ENCODE data around the gene SKOR1. TPM values are rescaled to one million over a fixed set of nuclear protein-coding genes. Genes with fewer than 3 reads are reported as not detected.
A peak's percentile ranks its signal among the peaks of the same experiment; 100 is the strongest.

SKOR1 gene
- total RNA-seq, 1 donor from 2014 or later = under 0.01 TPM

DNA sequence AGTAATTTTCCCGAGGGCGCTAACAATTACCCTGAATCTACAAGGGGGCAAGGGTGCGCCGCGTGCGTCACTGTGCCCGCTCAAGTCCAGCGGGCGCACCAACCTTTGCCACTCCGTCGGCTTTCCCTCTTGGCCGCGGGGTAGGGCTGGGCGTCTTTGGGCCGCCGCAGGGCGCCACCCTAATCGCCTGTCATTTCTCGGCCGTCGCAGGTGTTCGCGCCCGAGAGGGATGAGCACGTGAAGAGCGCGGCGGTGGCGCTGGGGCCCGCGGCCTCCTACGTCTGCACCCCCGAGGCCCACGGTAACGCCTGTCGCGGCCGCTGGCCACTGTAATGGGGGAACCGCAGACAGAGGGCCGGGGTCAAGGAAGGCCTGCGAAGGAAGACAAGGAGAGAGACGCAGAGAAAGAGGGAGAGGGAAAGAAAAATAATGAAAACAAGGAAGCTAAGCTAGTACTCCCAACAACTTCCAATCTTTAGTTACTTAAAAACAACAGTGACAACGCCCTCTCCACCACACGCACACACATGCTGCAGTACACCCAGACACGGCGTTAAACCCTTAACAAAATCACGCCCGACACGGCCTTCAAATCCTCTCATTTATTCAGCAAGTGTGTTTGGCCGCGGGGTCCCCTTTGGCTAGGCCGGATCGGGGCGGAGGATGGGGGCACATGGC is 3.8 kb downstream of the SKOR1 start:
- H3K36me3 ChIP-seq (ENCODE audit: control insufficient read depth in 3 of 3, insufficient read depth in 3 of 3, low read length in 3 of 3) = no peaks in the 10 kb centered on the region
- H3K4me1 ChIP-seq (ENCODE audit: control insufficient read depth in 3 of 3, insufficient read depth in 3 of 3, low read length in 3 of 3) = peaks cover 16 to 35% (median 26%) of the 10 kb centered on the region in 3 donors
- H3K27me3 ChIP-seq (ENCODE audit: control insufficient read depth in 3 of 3, insufficient read depth in 3 of 3, low read length in 3 of 3) = peaks cover 85 to 96% (median 91%) of the 10 kb centered on the region in 3 donors
- H3K9ac ChIP-seq (ENCODE audit: low read depth in 1 of 3, low read length in 3 of 3) = no peak overlapping the region
- H3K27ac ChIP-seq (ENCODE audit: low read depth, low read length) = no peak overlapping the region
- H3K4me3 ChIP-seq (ENCODE audit: low read length in 3 of 3) = no peak overlapping the region
- no peaks in the 10 kb centered on the region for H3K9me3 ChIP-seq (ENCODE audit: control insufficient read depth in 3 of 3, low read length in 3 of 3)

DNA sequence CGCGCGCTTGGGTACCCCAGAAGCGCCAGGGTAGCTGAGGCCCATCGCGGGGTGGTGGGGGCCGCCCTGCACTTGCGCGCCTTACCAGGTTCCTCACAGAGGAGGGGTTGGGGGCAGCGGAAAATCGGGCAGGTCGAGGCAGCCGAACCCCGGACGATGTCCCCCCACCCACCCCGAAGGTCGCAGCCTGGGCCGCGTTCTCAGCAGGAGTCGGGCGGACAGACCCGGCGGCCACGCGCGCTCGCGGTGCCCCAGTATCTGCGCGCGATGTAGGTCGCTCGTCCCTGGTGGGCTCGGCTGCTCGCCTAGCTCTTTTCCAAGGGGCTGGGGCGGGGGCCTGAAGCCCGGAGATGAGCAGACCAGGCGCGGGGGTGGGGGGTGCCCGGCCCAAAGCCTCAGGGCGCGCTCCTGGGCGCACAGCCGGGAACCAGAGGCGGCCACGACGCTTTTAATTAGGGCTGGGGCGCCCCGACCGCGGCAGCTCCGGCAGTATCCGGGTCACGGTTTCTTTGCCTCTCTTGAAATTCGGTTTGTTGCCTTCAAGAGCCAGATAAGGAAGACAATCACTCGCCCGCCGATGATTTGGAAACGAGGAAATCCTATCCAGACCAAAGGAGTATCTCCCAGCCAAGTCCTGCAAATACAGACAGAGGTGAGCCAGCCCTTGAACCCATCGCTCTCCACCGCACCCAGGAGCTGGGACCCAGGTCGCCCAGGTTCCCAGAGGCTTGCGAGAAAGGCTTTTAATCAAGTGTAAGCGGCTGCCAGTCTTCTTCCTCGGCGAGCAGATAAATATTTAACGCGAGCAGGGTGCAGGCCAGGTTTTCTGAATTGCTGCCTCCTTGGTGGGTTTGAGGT is 4.6 kb downstream of the SKOR1 start:
- H3K27ac ChIP-seq (ENCODE audit: low read depth, low read length) = no peak overlapping the region
- peaks cover 77 to 94% (median 88%) of the 10 kb centered on the region in 3 donors for H3K27me3 ChIP-seq (ENCODE audit: control insufficient read depth in 3 of 3, insufficient read depth in 3 of 3, low read length in 3 of 3)
- H3K4me1 ChIP-seq (ENCODE audit: control insufficient read depth in 3 of 3, insufficient read depth in 3 of 3, low read length in 3 of 3) = peaks cover 23 to 29% (median 26%) of the 10 kb centered on the region in 3 donors
- no peaks in the 10 kb centered on the region for H3K36me3 ChIP-seq (ENCODE audit: control insufficient read depth in 3 of 3, insufficient read depth in 3 of 3, low read length in 3 of 3)
- no peak overlapping the region for H3K4me3 ChIP-seq (ENCODE audit: low read length in 3 of 3)
- no peak overlapping the region for H3K9ac ChIP-seq (ENCODE audit: low read depth in 1 of 3, low read length in 3 of 3)
- H3K9me3 ChIP-seq (ENCODE audit: control insufficient read depth in 3 of 3, low read length in 3 of 3) = no peaks in the 10 kb centered on the region

DNA sequence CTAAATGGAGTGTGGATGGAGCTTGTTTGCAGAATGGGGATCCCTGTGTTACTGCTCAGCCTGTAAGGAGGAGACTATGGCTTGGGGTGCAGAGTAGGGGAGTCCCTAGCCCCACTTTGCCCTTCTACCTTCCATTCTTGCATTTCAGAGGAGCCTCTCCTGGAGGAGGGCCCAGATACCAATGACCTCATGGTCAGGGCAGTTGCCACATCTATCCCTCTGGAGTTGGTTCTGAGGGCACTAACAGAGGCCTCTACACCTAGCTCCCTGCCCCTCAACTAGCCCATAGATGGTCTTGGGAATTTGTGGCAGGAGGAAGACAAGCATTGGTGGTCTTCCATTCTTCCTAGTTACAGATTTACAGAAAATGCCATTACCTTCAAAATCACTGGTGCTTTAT is 6.1 kb downstream of the SKOR1 start:
- Histone ChIP-seq H3K36me3 (ENCODE audit: control insufficient read depth in 3 of 3, insufficient read depth in 3 of 3, low read length in 3 of 3) (no peaks in the 10 kb centered on the region), H3K9ac (ENCODE audit: low read depth in 1 of 3, low read length in 3 of 3) (no peak overlapping the region), H3K9me3 (ENCODE audit: control insufficient read depth in 3 of 3, low read length in 3 of 3) (no peaks in the 10 kb centered on the region), H3K4me3 (ENCODE audit: low read length in 3 of 3) (no peak overlapping the region), H3K27me3 (ENCODE audit: control insufficient read depth in 3 of 3, insufficient read depth in 3 of 3, low read length in 3 of 3) (peaks cover 64 to 87% (median 81%) of the 10 kb centered on the region in 3 donors), H3K4me1 (ENCODE audit: control insufficient read depth in 3 of 3, insufficient read depth in 3 of 3, low read length in 3 of 3) (peaks cover 19 to 27% (median 21%) of the 10 kb centered on the region in 3 donors), H3K27ac (ENCODE audit: low read depth, low read length) (no peak overlapping the region)

DNA sequence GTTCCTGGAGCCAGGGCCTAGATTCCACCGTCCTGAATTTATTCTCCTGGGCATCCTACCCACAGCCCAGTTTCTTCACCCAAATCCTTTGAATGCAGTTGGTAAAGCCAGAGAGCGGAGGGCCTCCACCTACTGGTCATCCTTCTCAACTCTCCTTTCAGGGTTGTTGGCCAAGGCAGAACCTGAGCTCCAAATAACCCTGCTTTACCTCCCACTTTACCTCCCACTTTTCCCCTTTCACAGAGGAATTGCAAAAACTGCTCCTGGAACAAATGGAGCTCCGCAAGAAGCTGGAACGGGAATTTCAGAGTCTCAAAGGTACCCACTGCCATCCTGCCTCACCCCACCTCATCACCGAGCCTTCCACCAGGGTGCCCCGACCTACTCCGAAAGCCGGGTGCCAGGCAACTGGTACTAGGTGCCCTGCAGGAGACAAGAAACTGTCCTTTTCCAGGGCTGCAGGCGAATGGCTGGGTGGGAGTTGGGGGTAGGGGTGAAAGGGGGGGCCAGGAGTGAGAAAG is 6.8 kb downstream of the SKOR1 start:
- Histone ChIP-seq H3K36me3 (ENCODE audit: control insufficient read depth in 3 of 3, insufficient read depth in 3 of 3, low read length in 3 of 3) (no peaks in the 10 kb centered on the region), H3K9ac (ENCODE audit: low read depth in 1 of 3, low read length in 3 of 3) (no peak overlapping the region), H3K4me1 (ENCODE audit: control insufficient read depth in 3 of 3, insufficient read depth in 3 of 3, low read length in 3 of 3) (peaks cover 25 to 32% (median 27%) of the 10 kb centered on the region in 3 donors), H3K4me3 (ENCODE audit: low read length in 3 of 3) (no peak overlapping the region), H3K27me3 (ENCODE audit: control insufficient read depth in 3 of 3, insufficient read depth in 3 of 3, low read length in 3 of 3) (peaks cover 58 to 81% (median 75%) of the 10 kb centered on the region in 3 donors), H3K9me3 (ENCODE audit: control insufficient read depth in 3 of 3, low read length in 3 of 3) (no peaks in the 10 kb centered on the region), H3K27ac (ENCODE audit: low read depth, low read length) (no peak overlapping the region)

DNA sequence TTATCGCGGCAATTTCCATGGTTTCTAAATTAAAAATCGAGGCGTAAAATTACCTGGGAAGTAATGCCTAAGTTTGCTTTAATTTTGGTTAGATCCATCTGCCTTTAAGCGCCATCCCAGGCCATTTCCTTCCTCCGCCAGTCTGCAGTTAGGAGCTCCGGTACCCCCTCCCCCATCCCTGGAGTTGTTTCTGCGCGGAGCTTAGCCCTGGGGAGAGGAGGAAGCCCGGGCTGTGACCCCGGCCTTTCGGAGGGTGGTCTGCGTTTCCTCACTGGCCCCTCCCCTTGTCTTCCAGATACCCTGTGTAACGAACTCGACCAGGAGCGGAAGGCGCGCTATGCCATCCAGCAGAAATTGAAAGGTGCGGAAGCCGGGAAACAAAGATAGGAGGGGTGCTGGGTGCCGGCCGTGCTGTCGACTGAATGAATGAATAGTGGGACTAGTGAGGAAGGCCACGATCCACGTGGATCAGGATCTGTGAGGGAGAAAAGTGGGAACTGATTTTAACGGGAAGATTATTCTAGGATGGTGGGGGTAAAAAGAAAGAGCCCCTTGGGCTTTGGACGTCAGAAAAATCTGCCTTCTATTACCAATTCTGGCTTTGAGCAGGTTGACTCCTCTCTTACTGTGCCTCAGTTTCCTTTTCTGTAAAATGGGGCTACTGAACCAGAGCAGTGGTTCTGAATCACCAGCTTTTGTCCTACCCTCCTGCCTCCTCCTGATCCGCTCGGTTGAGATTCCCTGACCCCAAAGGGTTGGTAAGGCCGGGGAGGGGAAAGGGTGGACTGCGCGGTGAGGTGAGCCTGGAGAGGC is 7.8 kb downstream of the SKOR1 start:
- peak overlapping the region; percentile 16 to 52 (median 43) for H3K4me3 ChIP-seq (ENCODE audit: low read length in 3 of 3)
- H3K4me1 ChIP-seq (ENCODE audit: control insufficient read depth in 3 of 3, insufficient read depth in 3 of 3, low read length in 3 of 3) = peaks cover 25 to 32% (median 28%) of the 10 kb centered on the region in 3 donors
- no peak overlapping the region for H3K9ac ChIP-seq (ENCODE audit: low read depth in 1 of 3, low read length in 3 of 3)
- H3K27ac ChIP-seq (ENCODE audit: low read depth, low read length) = no peak overlapping the region
- peaks cover 49 to 71% (median 68%) of the 10 kb centered on the region in 3 donors for H3K27me3 ChIP-seq (ENCODE audit: control insufficient read depth in 3 of 3, insufficient read depth in 3 of 3, low read length in 3 of 3)
- H3K36me3 ChIP-seq (ENCODE audit: control insufficient read depth in 3 of 3, insufficient read depth in 3 of 3, low read length in 3 of 3) = no peaks in the 10 kb centered on the region
- no peaks in the 10 kb centered on the region for H3K9me3 ChIP-seq (ENCODE audit: control insufficient read depth in 3 of 3, low read length in 3 of 3)

DNA sequence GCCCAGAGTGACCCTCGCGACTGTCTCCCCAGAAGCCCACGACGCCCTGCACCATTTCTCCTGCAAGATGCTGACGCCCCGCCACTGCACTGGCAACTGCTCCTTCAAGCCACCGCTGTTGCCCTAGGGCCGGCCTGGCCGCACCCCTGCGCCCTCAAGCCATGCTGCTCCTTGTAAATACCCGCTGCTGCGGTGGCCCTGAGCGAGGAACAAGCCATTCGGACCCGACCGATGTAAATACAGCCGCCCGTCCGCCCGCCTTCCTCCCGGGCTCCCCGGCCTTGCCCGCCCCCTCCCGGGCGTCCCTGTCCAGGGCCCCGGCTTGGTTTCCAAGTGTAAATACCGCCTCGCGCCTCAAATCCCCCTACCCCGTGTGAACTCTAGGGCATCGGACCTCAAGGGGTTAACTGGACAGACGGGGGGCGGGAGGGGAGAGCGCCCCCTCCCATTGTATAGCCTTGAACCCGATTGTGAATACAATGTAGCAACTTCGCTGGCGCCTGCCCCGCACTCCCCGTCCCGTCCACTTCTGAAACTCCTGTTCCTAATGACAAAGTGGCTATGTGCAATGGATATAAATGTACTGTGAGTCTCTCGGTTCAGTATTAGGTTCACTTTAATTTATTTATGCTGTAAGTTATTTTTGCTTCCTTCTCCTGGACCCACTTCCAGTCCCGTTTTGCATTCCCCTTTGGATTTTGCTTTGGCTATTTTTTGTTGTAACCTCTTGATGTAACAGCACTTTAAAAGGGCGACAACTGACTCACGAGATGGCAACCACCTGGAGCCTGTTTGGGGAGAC is 8.6 kb downstream of the SKOR1 start:
- Histone ChIP-seq H3K4me1 (ENCODE audit: control insufficient read depth in 3 of 3, insufficient read depth in 3 of 3, low read length in 3 of 3) (peaks cover 25 to 35% (median 35%) of the 10 kb centered on the region in 3 donors), H3K36me3 (ENCODE audit: control insufficient read depth in 3 of 3, insufficient read depth in 3 of 3, low read length in 3 of 3) (no peaks in the 10 kb centered on the region), H3K4me3 (ENCODE audit: low read length in 3 of 3) (peak overlapping the region; percentile 16 to 52 (median 43)), H3K27me3 (ENCODE audit: control insufficient read depth in 3 of 3, insufficient read depth in 3 of 3, low read length in 3 of 3) (peaks cover 41 to 63% (median 59%) of the 10 kb centered on the region in 3 donors), H3K9me3 (ENCODE audit: control insufficient read depth in 3 of 3, low read length in 3 of 3) (no peaks in the 10 kb centered on the region), H3K9ac (ENCODE audit: low read depth in 1 of 3, low read length in 3 of 3) (peak overlapping the region in 1 of 3 donors; percentile 8), H3K27ac (ENCODE audit: low read depth, low read length) (no peak overlapping the region)

DNA sequence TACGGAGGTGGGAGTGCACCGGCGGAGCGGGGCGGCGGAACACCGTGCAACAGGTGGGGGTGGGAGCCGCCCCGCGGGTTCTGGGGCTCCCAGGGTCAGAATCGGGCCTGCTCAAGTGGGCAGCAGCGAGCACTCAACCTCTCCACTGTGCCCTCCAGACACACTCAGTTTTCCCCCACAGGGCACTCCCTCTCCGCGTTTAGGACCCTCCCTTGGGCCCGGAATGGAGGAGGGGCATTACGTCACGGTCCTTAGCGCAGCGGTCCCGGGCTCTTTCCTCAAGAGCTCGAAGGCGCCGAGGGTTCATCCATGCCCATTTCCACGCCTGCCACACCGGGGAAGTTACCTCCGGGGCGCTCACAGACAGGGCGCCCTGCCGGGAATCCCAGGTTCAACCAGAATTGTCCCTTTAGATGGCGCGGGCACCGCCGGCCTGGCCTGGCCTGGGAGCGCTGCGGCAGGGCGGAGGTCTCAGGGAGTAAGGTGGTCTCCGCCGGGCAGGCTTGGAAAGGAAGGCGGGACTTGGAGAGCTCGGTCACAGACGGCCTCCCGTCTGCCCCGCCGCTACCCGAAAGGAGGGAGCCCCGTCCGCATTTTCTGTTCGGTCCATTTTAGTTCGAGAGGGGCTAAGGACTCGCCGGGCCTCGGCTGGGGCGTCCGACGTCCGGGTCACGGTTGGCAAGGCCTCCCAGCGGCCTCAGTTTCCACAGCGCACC is 9.4 kb downstream of the SKOR1 start:
- Histone ChIP-seq H3K27me3 (ENCODE audit: control insufficient read depth in 3 of 3, insufficient read depth in 3 of 3, low read length in 3 of 3) (peaks cover 35 to 56% (median 52%) of the 10 kb centered on the region in 3 donors), H3K9me3 (ENCODE audit: control insufficient read depth in 3 of 3, low read length in 3 of 3) (no peaks in the 10 kb centered on the region), H3K36me3 (ENCODE audit: control insufficient read depth in 3 of 3, insufficient read depth in 3 of 3, low read length in 3 of 3) (no peaks in the 10 kb centered on the region), H3K9ac (ENCODE audit: low read depth in 1 of 3, low read length in 3 of 3) (no peak overlapping the region), H3K27ac (ENCODE audit: low read depth, low read length) (no peak overlapping the region), H3K4me1 (ENCODE audit: control insufficient read depth in 3 of 3, insufficient read depth in 3 of 3, low read length in 3 of 3) (peaks cover 30 to 37% (median 35%) of the 10 kb centered on the region in 3 donors), H3K4me3 (ENCODE audit: low read length in 3 of 3) (peak overlapping the region in 2 of 3 donors; percentile 7 to 56)

DNA sequence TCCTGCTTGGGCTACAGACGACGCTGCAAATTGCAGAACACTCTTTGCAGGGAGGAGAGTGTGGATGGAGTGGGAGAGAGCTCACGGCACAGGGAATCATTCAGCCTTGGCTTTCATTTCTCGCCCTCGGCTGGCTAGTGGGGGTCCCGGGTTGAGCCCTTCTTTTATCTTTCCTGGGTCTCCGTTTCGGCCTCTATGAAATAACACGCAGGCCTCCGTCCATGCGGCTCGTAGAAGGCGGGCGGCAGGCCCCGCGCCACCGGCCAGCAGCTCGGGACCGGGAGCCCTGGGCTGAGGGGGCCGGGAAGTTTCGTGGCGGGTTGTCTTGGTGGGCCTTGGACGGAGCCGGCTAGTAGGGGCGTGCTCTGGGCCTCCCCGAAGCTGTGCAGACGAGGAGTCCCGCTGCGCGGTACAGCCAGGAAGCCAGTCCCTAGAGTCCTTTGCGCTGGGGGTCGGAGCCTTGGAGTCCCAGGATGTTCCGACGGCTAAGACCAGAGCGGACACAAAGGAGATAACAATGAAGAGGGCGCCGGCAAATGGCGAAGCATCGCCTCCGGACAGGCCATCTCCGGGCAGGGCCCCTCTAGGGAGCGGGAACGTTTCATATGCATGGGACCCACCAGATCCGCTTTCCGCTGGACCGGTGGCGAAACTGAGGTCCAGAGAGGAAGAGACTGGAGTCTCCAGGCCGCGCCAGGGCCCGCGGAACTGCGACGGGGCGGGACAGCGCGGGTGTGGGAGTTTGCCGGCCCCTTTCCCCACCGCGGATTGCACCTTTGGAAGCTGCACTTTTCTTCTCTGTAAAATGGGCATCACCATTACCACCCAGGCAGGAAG is 10.2 kb downstream of the SKOR1 start:
- Histone ChIP-seq H3K9me3 (ENCODE audit: control insufficient read depth in 3 of 3, low read length in 3 of 3) (no peaks in the 10 kb centered on the region), H3K4me3 (ENCODE audit: low read length in 3 of 3) (peak overlapping the region; percentile 32 to 62 (median 56)), H3K27ac (ENCODE audit: low read depth, low read length) (no peak overlapping the region), H3K36me3 (ENCODE audit: control insufficient read depth in 3 of 3, insufficient read depth in 3 of 3, low read length in 3 of 3) (no peaks in the 10 kb centered on the region), H3K27me3 (ENCODE audit: control insufficient read depth in 3 of 3, insufficient read depth in 3 of 3, low read length in 3 of 3) (peaks cover 29 to 48% (median 45%) of the 10 kb centered on the region in 3 donors), H3K4me1 (ENCODE audit: control insufficient read depth in 3 of 3, insufficient read depth in 3 of 3, low read length in 3 of 3) (peaks cover 31 to 37% (median 35%) of the 10 kb centered on the region in 3 donors), H3K9ac (ENCODE audit: low read depth in 1 of 3, low read length in 3 of 3) (peak overlapping the region; percentile 40 to 54 (median 43))

All from skeletal muscle tissue (tissue), 4 donors.